Astrocyte (in vitro differentiated cells and primary cell): ENCODE measurements around the gene XYLT1. TPM values are rescaled to one million over a fixed set of nuclear protein-coding genes. Genes with fewer than 3 reads are reported as not detected.

Experiments
- DNase-seq: peaks from one replicate; pipeline ENCODE4 v3.0.0-alpha.2; 2010; ENCODE audit warnings: low read depth
- FAIRE-seq: peaks from 2 replicates; lab custom pipeline; 2011; peaks lifted over from hg19 to GRCh38; lab: Jason Lieb, UNC
- H2AFZ ChIP-seq: 2 replicates; pipeline ENCODE4 v1.6.0; 2012; ENCODE audit warnings: low read depth, low read length, inconsistent platforms
- H3K27ac ChIP-seq: 2 replicates; pipeline ENCODE4 v1.5.1; 2011; ENCODE audit warnings: low read depth, low read length, inconsistent platforms
- H3K27me3 ChIP-seq: 2 replicates; pipeline ENCODE4 v1.6.0; 2011; ENCODE audit warnings: low read length, inconsistent platforms; ENCODE audit not compliant: insufficient read depth
- H3K36me3 ChIP-seq: 2 replicates; pipeline ENCODE4 v1.5.1; 2011; ENCODE audit warnings: low read length, inconsistent platforms; ENCODE audit not compliant: insufficient read depth
- H3K4me1 ChIP-seq: 2 replicates; pipeline ENCODE4 v1.5.1; 2011; ENCODE audit warnings: low read length, inconsistent platforms; ENCODE audit not compliant: insufficient read depth
- H3K4me2 ChIP-seq: 2 replicates; pipeline ENCODE4 v1.6.0; 2012; ENCODE audit warnings: low read length, inconsistent platforms
- H3K4me3 ChIP-seq: 2 replicates; pipeline ENCODE4 v1.5.1; 2011; ENCODE audit warnings: low read depth, mild to moderate bottlenecking, low read length, inconsistent platforms; ENCODE audit not compliant: insufficient read depth
- H3K79me2 ChIP-seq: 2 replicates; pipeline ENCODE4 v1.6.0; 2012; ENCODE audit warnings: mild to moderate bottlenecking, low read length, inconsistent platforms; ENCODE audit not compliant: insufficient read depth
- H3K9ac ChIP-seq: 2 replicates; pipeline ENCODE4 v1.6.0; 2012; ENCODE audit warnings: mild to moderate bottlenecking, low read length, inconsistent platforms
- H3K9me3 ChIP-seq: 2 replicates; pipeline ENCODE4 v1.5.1; 2012; ENCODE audit warnings: low read depth, mild to moderate bottlenecking, low read length, inconsistent platforms; ENCODE audit not compliant: insufficient read depth
- H4K20me1 ChIP-seq: 2 replicates; pipeline ENCODE4 v1.6.0; 2012; ENCODE audit warnings: low read length, inconsistent platforms; ENCODE audit not compliant: insufficient read depth
- H3K27ac Mint-ChIP-seq: one replicate; pipeline ENCODE4 v1.8.0; 2021; ENCODE audit warnings: mild to moderate bottlenecking, mixed read lengths; ENCODE audit not compliant: unreplicated experiment
- H3K27me3 Mint-ChIP-seq: one replicate; pipeline ENCODE4 v1.8.0; 2021; ENCODE audit warnings: low read depth, mixed read lengths; ENCODE audit not compliant: unreplicated experiment
- H3K36me3 Mint-ChIP-seq: one replicate; pipeline ENCODE4 v1.8.0; 2021; ENCODE audit warnings: low read depth, mixed read lengths; ENCODE audit not compliant: unreplicated experiment
- H3K4me1 Mint-ChIP-seq: one replicate; pipeline ENCODE4 v1.8.0; 2021; ENCODE audit warnings: low read depth, mixed read lengths; ENCODE audit not compliant: unreplicated experiment
- H3K4me3 Mint-ChIP-seq: one replicate; pipeline ENCODE4 v1.8.0; 2021; ENCODE audit warnings: mild to moderate bottlenecking, moderate library complexity, mixed read lengths; ENCODE audit not compliant: unreplicated experiment
- H3K9me3 Mint-ChIP-seq: one replicate; pipeline ENCODE4 v1.8.0; 2021; ENCODE audit warnings: mild to moderate bottlenecking, mixed read lengths; ENCODE audit not compliant: unreplicated experiment
- EZH2 ChIP-seq: IDR thresholded peaks from 2 replicates; pipeline ENCODE4 v1.6.1; 2012; ENCODE audit warnings: mild to moderate bottlenecking, low read length, inconsistent platforms; ENCODE audit not compliant: insufficient read depth
- total RNA-seq: library from RNA; stranded (reverse); gene quantifications from 2 replicates; pipeline ENCODE4 v1.2.1, GENCODE V29; 2021
- TF ChIP-seq, protein P1 (sequence below): IDR thresholded peaks from 2 replicates; pipeline ENCODE4 v1.5.1; 2011; ENCODE audit warnings: low read depth, mild to moderate bottlenecking, inconsistent platforms, low read length, moderate library complexity; ENCODE audit not compliant: insufficient read depth

The XYLT1 gene
- total RNA-seq, 1 donor from 2014 or later = 22.9 TPM

DNA sequence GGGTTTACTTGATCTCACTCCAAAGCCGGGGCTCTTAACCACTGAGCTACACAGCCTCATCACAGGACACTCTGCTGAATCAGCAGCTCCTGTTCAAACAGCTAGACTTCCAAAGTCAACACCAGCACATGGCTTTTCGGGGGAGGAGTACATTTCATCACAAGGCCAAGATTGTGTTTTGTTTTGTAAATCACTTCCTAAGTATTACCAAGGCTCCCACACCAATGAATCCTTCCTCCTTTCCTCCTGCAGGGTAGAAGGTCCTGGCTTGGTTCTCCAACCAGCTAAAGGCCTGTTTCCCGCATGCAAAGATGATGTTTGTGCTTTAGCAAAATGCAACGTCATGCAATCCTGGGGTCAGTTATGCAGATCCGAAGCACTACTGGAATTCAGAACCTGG lies 152.5 kb downstream of the XYLT1 start:
- peaks cover 3% of the 10 kb centered on the region for H3K9me3 Mint-ChIP-seq
- Histone ChIP-seq H2AFZ (no peak overlapping the region), H3K4me3 (no peak overlapping the region), H3K9ac (no peak overlapping the region), H3K79me2 (peaks cover 81% of the 10 kb centered on the region), H3K27ac (no peak overlapping the region), H3K4me1 (peaks cover 4% of the 10 kb centered on the region), H3K4me2 (no peak overlapping the region), H3K36me3 (no peaks in the 10 kb centered on the region), H4K20me1 (peaks cover 90% of the 10 kb centered on the region), H3K27me3 (no peaks in the 10 kb centered on the region), H3K9me3 (no peaks in the 10 kb centered on the region)
- DNase-seq (peak; percentile 39), FAIRE-seq (no peak)
- TF ChIP-seq, protein P1, sequence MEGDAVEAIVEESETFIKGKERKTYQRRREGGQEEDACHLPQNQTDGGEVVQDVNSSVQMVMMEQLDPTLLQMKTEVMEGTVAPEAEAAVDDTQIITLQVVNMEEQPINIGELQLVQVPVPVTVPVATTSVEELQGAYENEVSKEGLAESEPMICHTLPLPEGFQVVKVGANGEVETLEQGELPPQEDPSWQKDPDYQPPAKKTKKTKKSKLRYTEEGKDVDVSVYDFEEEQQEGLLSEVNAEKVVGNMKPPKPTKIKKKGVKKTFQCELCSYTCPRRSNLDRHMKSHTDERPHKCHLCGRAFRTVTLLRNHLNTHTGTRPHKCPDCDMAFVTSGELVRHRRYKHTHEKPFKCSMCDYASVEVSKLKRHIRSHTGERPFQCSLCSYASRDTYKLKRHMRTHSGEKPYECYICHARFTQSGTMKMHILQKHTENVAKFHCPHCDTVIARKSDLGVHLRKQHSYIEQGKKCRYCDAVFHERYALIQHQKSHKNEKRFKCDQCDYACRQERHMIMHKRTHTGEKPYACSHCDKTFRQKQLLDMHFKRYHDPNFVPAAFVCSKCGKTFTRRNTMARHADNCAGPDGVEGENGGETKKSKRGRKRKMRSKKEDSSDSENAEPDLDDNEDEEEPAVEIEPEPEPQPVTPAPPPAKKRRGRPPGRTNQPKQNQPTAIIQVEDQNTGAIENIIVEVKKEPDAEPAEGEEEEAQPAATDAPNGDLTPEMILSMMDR = no peak
- no peak for TF ChIP-seq EZH2
- no peak overlapping the region for H3K27ac Mint-ChIP-seq
- H3K36me3 Mint-ChIP-seq = peaks cover 4% of the 10 kb centered on the region
- peaks cover 17% of the 10 kb centered on the region for H3K4me1 Mint-ChIP-seq
- no peak overlapping the region for H3K4me3 Mint-ChIP-seq
- H3K27me3 Mint-ChIP-seq = no peaks in the 10 kb centered on the region

GRCh38 chr16:17316005-17316404 lies 154.8 kb downstream of the XYLT1 start:
- Histone ChIP-seq H4K20me1 (peaks cover 91% of the 10 kb centered on the region), H3K9ac (no peak overlapping the region), H3K27ac (no peak overlapping the region), H3K4me1 (peaks cover 7% of the 10 kb centered on the region), H3K79me2 (peaks cover 65% of the 10 kb centered on the region), H3K27me3 (no peaks in the 10 kb centered on the region), H3K9me3 (no peaks in the 10 kb centered on the region), H3K4me2 (no peak overlapping the region), H3K36me3 (no peaks in the 10 kb centered on the region), H2AFZ (no peak overlapping the region), H3K4me3 (no peak overlapping the region)
- H3K4me1 Mint-ChIP-seq = peaks cover 28% of the 10 kb centered on the region
- peaks cover 3% of the 10 kb centered on the region for H3K9me3 Mint-ChIP-seq
- H3K4me3 Mint-ChIP-seq = no peak overlapping the region
- TF ChIP-seq, protein P1 = no peak
- TF ChIP-seq EZH2 = no peak
- no peak overlapping the region for H3K27ac Mint-ChIP-seq
- no peak for DNase-seq
- no peak for FAIRE-seq
- H3K27me3 Mint-ChIP-seq = no peaks in the 10 kb centered on the region
- peaks cover 6% of the 10 kb centered on the region for H3K36me3 Mint-ChIP-seq

DNA sequence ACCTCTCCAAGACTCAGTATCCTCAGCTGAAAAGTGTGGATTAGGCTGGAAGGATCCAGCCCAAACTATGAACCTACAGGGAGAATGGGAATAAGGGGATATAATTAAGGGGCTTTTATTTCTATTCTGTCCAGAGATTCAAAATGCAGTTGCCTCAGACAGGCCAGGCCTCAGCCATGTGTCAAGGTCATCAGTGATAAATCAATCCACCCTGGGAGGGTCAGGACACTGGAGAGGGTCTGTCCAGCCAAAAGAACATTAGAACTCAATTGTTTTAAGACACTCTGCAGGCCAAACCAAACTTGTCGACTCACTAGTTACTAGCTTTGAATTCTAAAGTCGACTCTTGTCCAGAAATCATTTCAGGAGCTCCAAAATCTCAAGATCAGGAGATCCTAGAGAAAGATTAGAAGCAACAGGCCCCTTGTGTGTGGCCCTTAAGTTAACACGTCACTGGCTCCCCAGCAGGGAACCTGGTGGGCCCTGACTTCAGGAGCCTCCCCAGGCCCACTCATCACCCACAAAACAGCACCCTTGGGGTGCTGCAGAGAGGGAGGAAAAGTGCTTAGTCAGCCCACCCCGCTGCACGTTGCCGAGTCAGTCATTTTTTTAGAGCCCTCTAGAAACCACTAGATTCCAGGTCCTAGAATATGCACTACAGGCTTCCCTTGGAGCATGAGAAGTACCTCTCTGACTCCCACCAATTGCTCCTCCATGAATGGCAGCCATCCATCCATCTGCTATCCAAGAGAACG lies 156.8 kb downstream of the XYLT1 start:
- Histone ChIP-seq H3K27me3 (no peaks in the 10 kb centered on the region), H3K4me2 (no peak overlapping the region), H3K4me3 (no peak overlapping the region), H2AFZ (no peak overlapping the region), H3K27ac (no peak overlapping the region), H3K79me2 (peaks cover 61% of the 10 kb centered on the region), H3K9me3 (no peaks in the 10 kb centered on the region), H3K9ac (no peak overlapping the region), H3K36me3 (no peaks in the 10 kb centered on the region), H4K20me1 (peaks cover 91% of the 10 kb centered on the region), H3K4me1 (peaks cover 7% of the 10 kb centered on the region)
- H3K4me3 Mint-ChIP-seq = no peak overlapping the region
- peaks cover 6% of the 10 kb centered on the region for H3K36me3 Mint-ChIP-seq
- no peak for FAIRE-seq
- TF ChIP-seq, protein P1 = no peak
- TF ChIP-seq EZH2 = no peak
- H3K27ac Mint-ChIP-seq = peak overlapping the region; percentile 84
- no peaks in the 10 kb centered on the region for H3K27me3 Mint-ChIP-seq
- H3K4me1 Mint-ChIP-seq = peaks cover 26% of the 10 kb centered on the region
- no peak for DNase-seq
- H3K9me3 Mint-ChIP-seq = peaks cover 3% of the 10 kb centered on the region
